ENCODE results near the gene GATA5.

DNA sequence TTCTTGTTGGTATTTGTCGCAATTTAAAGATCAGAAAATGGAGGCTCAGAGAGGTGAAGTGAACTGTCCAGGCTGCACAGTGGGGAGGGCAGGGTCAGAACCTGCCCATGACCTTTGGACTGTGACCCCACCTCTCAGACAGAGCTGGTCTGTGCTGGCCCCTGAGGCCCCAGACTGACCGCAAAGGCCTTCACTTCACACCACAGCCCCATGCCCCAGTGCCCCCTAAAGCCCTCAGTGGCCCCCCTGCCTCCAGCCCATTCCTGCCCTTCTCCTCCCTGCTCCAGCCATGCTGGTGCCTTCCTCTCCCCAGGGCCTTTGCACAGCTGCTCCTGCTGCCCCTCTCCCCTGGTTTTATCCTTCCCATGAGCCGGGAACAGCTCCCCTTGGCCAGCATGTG lies 39.1 kb downstream of the GATA5 start:
- TF ChIP-seq, protein P1, sequence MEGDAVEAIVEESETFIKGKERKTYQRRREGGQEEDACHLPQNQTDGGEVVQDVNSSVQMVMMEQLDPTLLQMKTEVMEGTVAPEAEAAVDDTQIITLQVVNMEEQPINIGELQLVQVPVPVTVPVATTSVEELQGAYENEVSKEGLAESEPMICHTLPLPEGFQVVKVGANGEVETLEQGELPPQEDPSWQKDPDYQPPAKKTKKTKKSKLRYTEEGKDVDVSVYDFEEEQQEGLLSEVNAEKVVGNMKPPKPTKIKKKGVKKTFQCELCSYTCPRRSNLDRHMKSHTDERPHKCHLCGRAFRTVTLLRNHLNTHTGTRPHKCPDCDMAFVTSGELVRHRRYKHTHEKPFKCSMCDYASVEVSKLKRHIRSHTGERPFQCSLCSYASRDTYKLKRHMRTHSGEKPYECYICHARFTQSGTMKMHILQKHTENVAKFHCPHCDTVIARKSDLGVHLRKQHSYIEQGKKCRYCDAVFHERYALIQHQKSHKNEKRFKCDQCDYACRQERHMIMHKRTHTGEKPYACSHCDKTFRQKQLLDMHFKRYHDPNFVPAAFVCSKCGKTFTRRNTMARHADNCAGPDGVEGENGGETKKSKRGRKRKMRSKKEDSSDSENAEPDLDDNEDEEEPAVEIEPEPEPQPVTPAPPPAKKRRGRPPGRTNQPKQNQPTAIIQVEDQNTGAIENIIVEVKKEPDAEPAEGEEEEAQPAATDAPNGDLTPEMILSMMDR (IDR thresholded peaks at IDR 0.05 in 4 of 5, conservative IDR thresholded peaks at IDR 0.05 in 1 of 5): no peak
- TF ChIP-seq POLR2A (IDR thresholded peaks at IDR 0.05): no peak

Measured in gastrocnemius medialis (tissue), 4 donors.